Thoracic aorta (tissue), 2 donors: Measurements from ENCODE around the gene FOLR1. TPM values are rescaled to one million over a fixed set of nuclear protein-coding genes. Genes with fewer than 3 reads are reported as not detected.
"Not testable (repeated sequence)": the region's sequence is repeated elsewhere in the genome, so short reads cannot be mapped to it uniquely, and the experiment has no call there.

Source experiments
- ATAC-seq: fragments of 150-250 bp; one replicate; pipeline ENCODE4 v1.8.0; 2017; ENCODE audit warnings: low read depth; ENCODE audit not compliant: insufficient number of reproducible peaks, low FRiP score
- DNase-seq: peaks from one replicate; pipeline ENCODE4 v3.0.0-alpha.2; 2020; ENCODE audit warnings: low spot score
- H3K27ac ChIP-seq, 2 donors: fragments of 200-600 bp; sonication (generic); 1 replicate in 1 of 2; 2 replicates in 1 of 2; pipeline ENCODE4 v1.5.1; 2016; ENCODE audit warnings: mild to moderate bottlenecking in 2 of 2, moderate library complexity in 2 of 2
- H3K27me3 ChIP-seq: fragments of 200-600 bp; sonication (generic); replicated peaks from 2 replicates; pipeline ENCODE4 v1.6.0; 2016; ENCODE audit warnings: mild to moderate bottlenecking; ENCODE audit not compliant: insufficient read depth
- H3K36me3 ChIP-seq: fragments of 200-600 bp; sonication (generic); one replicate; pipeline ENCODE4 v1.5.1; 2016
- H3K4me1 ChIP-seq, 2 donors: fragments of 200-600 bp; sonication (generic); 1 replicate in 1 of 2; 2 replicates in 1 of 2; pipeline versions ENCODE4 v1.5.1 to v1.6.0; 2016; ENCODE audit warnings: low read depth in 2 of 2, mild to moderate bottlenecking in 1 of 2; ENCODE audit not compliant: control insufficient read depth in 1 of 2
- H3K4me3 ChIP-seq: fragments of 200-600 bp; sonication (generic); 2 replicates; pipeline ENCODE4 v1.5.1; 2016; ENCODE audit warnings: mild to moderate bottlenecking
- H3K9me3 ChIP-seq: fragments of 200-600 bp; sonication (generic); 2 replicates; pipeline ENCODE4 v1.5.1; 2016
- total RNA-seq, 2 donors: library from RNA; depleted of rRNA; stranded (reverse); fragments of >200 nt; gene quantifications; one replicate each; pipeline versions ENCODE4 v1.1.0 to v1.2.3, GENCODE V29; 2016
- TF ChIP-seq, protein P1 (sequence below): fragments of 200-600 bp; sonication (generic); IDR thresholded peaks from one replicate; pipeline ENCODE4 v1.5.1; 2019; ENCODE audit warnings: antibody characterized with exemption

The FOLR1 gene
- total RNA-seq, 2 donors from 2014 or later: not detected

DNA sequence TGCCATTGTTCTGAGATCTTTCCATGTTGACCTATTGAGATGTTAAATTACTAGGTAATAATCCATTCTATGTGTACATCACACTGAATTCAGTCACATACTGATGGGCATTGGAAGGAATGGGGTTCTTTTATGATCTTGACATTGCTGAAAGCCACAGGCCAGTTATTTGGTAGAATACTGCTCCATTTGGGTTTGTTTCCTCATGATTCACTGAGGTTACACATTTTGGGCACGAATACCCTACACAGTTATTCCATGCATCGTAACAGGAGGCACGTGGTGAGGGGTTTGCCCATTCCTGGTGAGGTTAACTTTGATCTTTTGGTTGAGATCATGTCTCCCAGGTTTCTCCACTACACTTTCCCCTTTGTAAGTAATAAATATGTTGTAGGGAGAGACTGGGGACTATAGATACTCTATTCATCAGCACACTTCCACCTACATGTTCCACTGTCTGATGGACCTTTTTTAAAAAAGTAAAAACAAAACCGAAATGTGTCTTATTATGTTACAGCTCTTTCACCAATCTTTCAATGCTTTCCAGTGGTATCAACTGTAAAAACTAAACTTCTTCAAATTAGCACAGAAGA lies 12.0 kb upstream of the FOLR1 start:
- Histone ChIP-seq H3K4me1 (no peaks in the 10 kb centered on the region), H3K27ac (no peak overlapping the region), H3K9me3 (no peaks in the 10 kb centered on the region), H3K4me3 (no peak overlapping the region), H3K27me3 (no peaks in the 10 kb centered on the region), H3K36me3 (no peaks in the 10 kb centered on the region)
- DNase-seq: no peak
- TF ChIP-seq, protein P1, sequence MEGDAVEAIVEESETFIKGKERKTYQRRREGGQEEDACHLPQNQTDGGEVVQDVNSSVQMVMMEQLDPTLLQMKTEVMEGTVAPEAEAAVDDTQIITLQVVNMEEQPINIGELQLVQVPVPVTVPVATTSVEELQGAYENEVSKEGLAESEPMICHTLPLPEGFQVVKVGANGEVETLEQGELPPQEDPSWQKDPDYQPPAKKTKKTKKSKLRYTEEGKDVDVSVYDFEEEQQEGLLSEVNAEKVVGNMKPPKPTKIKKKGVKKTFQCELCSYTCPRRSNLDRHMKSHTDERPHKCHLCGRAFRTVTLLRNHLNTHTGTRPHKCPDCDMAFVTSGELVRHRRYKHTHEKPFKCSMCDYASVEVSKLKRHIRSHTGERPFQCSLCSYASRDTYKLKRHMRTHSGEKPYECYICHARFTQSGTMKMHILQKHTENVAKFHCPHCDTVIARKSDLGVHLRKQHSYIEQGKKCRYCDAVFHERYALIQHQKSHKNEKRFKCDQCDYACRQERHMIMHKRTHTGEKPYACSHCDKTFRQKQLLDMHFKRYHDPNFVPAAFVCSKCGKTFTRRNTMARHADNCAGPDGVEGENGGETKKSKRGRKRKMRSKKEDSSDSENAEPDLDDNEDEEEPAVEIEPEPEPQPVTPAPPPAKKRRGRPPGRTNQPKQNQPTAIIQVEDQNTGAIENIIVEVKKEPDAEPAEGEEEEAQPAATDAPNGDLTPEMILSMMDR: no peak
- no peak for ATAC-seq

DNA sequence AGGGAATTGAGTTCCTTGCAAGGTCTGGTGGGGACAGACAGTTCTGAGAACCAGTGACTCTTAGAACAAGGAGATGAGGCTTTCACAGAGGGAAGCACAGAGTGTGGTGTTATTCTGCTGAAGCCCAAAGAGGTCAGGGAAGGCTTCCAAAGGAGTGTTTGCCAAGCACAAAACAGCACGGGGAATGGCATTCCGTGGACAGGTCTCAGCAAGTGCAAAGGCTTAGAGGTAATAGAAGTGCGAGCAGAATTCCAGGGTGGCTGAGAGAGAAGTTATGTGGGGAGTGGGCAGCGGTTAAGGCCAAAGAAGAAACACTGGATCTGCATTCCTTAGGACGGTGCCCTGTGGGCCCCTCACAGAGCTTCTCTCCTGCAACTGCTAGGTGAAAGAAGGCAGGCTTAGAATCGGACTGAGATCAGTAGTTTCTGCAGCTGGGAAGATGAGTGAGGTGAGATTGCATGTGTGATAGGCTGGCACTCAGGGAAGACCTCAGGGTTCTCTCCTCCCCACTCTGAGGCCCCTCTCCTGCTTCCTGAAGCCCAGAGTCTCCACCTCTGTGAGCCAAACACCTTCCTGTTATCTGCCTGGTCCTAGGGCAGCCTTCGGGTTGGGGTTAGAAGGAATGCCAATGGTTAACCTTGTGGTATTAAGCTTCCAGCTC lies 10.9 kb upstream of the FOLR1 start:
- H3K27ac ChIP-seq, H3K9me3 ChIP-seq, ATAC-seq, DNase-seq, H3K36me3 ChIP-seq, H3K4me3 ChIP-seq, H3K27me3 ChIP-seq, H3K4me1 ChIP-seq: not testable (repeated sequence)

DNA sequence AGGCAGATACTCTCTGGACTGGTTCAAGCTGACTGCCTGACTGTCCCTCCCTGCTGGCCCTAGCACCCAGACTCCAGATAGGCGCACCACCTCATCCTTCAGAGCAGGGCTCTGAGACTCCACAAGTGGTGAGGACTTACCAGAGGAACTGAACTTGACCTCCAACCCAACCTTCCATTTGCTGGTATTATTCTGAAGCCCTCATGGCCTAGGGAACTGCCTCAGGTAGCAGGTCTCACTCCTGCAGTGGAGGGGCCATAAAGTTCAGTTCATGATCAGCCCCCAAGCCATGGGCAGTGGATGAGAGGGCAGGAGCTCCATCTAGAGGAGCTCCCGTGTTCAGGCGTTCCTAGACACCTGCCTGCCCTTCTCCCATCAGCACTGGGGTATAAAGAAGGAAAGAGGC lies 10.4 kb upstream of the FOLR1 start:
- H3K9me3 ChIP-seq, H3K4me1 ChIP-seq, H3K27me3 ChIP-seq, H3K4me3 ChIP-seq, H3K36me3 ChIP-seq, DNase-seq, H3K27ac ChIP-seq, ATAC-seq: not testable (repeated sequence)

DNA sequence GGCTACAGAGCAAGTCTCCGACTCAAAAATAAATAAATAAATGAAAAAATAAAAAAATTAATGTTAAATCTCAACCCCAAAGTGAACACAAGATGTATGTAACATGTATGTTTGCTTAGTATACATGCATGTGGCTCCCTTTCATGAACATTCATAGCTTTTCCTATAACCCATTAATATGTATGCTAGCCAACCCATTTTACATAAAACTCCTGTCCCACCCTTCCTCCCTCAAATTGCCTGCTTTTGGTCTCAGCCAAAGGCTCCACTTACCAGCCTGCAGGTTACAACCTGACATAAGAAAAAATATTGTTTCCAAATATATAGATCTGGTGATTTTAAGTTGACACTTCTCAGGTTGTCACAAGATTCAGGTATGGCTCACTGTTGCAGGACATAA lies 3.7 kb upstream of the FOLR1 start:
- TF ChIP-seq, protein P1: no peak
- no peaks in the 10 kb centered on the region for H3K36me3 ChIP-seq
- ATAC-seq (no peak), DNase-seq (no peak)
- H3K9me3 ChIP-seq: no peaks in the 10 kb centered on the region
- no peak overlapping the region for H3K4me3 ChIP-seq
- H3K27me3 ChIP-seq: no peaks in the 10 kb centered on the region
- H3K27ac ChIP-seq: no peak overlapping the region
- no peaks in the 10 kb centered on the region for H3K4me1 ChIP-seq

DNA sequence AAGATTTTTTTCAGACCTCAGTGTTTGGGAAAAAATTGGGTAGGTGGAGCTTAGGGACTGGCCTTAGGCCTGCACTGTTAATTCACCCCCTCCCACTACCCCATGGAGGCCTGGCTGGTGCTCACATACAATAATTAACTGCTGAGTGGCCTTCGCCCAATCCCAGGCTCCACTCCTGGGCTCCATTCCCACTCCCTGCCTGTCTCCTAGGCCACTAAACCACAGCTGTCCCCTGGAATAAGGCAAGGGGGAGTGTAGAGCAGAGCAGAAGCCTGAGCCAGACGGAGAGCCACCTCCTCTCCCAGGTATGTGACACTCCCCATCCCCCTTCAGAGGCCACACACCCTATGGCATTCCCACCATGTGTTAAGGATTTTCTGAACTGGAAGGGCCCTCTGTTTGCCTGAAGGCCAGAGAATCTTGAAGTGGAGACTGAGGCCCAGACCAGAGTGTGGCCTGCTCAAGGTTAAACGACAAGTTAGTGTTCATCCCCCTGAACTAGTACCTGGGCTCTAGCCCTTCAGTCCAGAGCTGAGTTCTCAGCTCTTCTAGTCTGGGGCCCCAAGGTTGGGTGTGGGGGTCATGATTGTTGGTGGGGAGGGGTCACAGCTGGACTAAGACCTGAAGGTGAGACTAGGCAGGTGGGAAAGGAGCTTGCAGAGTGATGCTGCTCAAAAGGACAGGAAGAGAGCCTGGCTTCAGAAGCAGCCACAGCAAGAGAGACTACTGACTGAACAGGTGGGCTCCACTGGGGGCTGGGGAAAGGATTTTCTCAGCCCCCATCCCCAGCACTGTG lies 2.3 kb upstream of the FOLR1 start:
- no peaks in the 10 kb centered on the region for H3K9me3 ChIP-seq
- no peak overlapping the region for H3K27ac ChIP-seq
- H3K4me1 ChIP-seq: no peaks in the 10 kb centered on the region
- ATAC-seq (no peak), DNase-seq (no peak)
- H3K4me3 ChIP-seq: no peak overlapping the region
- TF ChIP-seq, protein P1: no peak
- H3K27me3 ChIP-seq: no peaks in the 10 kb centered on the region
- no peaks in the 10 kb centered on the region for H3K36me3 ChIP-seq

DNA sequence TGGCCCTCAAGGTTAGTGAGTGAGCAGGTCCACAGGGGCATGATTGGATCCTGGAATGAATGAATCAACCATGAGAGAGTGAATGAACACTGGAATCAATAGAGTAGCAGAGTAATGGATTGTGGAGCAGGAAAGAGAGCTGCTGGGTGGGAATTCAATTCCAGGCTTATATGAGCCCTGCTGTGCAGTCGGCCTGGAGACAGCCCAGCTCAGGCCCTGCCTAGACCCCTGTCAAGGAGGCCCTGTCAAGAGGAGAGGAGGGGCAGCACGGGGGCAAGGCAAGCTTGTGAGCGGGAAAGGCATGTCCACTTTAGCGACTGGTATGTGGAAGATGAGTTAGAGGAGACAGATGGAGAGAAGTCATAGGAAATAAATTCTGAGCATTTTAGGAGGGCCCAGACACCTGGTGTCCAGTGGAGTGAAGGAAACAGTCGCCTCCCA lies 1.3 kb upstream of the FOLR1 start:
- Histone ChIP-seq H3K36me3 (no peaks in the 10 kb centered on the region), H3K4me1 (no peaks in the 10 kb centered on the region)
- ATAC-seq: no peak

More for the DNA sequence above, 1.3 kb upstream of the FOLR1 start:
- Histone ChIP-seq H3K27me3 (no peaks in the 10 kb centered on the region), H3K4me3 (no peak overlapping the region), H3K27ac (no peak overlapping the region), H3K9me3 (no peaks in the 10 kb centered on the region)
- TF ChIP-seq, protein P1: no peak
- no peak for DNase-seq
